Endodermal cell (in vitro differentiated cells): Measurements from ENCODE around the gene RSU1. TPM values are rescaled to one million over a fixed set of nuclear protein-coding genes. Genes with fewer than 3 reads are reported as not detected.

ENCODE experiments used
- DNase-seq: peaks from one replicate; pipeline ENCODE4 v3.0.0-alpha.2; 2017
- H3K27ac ChIP-seq: 2 replicates; pipeline ENCODE4 v1.5.1; 2013; ENCODE audit warnings: mild to moderate bottlenecking, low read depth, low read length, moderate library complexity
- H3K27me3 ChIP-seq: 2 replicates; pipeline ENCODE4 v1.6.1; 2013; ENCODE audit warnings: mild to moderate bottlenecking, low read length, moderate library complexity; ENCODE audit not compliant: insufficient read depth, control insufficient read depth, poor library complexity, severe bottlenecking
- H3K36me3 ChIP-seq: 2 replicates; pipeline ENCODE4 v1.7.0; 2013; ENCODE audit warnings: mild to moderate bottlenecking, low read length, moderate library complexity; ENCODE audit not compliant: control insufficient read depth, insufficient read depth
- H3K4me1 ChIP-seq: one replicate; pipeline ENCODE4 v1.7.0; 2013; ENCODE audit warnings: low read length; ENCODE audit not compliant: control insufficient read depth, insufficient read depth
- H3K4me3 ChIP-seq: 2 replicates; pipeline ENCODE4 v1.5.1; 2013; ENCODE audit warnings: mild to moderate bottlenecking, low read length, moderate library complexity
- H3K9ac ChIP-seq: 2 replicates; pipeline ENCODE4 v1.6.1; 2013; ENCODE audit warnings: mild to moderate bottlenecking, low read length, moderate library complexity; ENCODE audit not compliant: poor library complexity, severe bottlenecking; ENCODE audit errors: extremely low read depth
- H3K9me3 ChIP-seq: 2 replicates; pipeline ENCODE4 v1.6.1; 2013; ENCODE audit warnings: mild to moderate bottlenecking, low read length, moderate library complexity; ENCODE audit not compliant: control insufficient read depth
- H3K27ac Mint-ChIP-seq: 2 replicates; pipeline ENCODE4 v1.8.0; 2020; ENCODE audit warnings: mixed read lengths
- H3K27me3 Mint-ChIP-seq: 2 replicates; pipeline ENCODE4 v1.8.0; 2021; ENCODE audit warnings: mild to moderate bottlenecking, mixed read lengths; ENCODE audit not compliant: insufficient read depth
- H3K36me3 Mint-ChIP-seq: 2 replicates; pipeline ENCODE4 v1.8.0; 2020; ENCODE audit warnings: low read depth, mixed read lengths
- H3K4me1 Mint-ChIP-seq: 2 replicates; pipeline ENCODE4 v1.8.0; 2020; ENCODE audit warnings: mixed read lengths
- H3K4me3 Mint-ChIP-seq: 2 replicates; pipeline ENCODE4 v1.8.0; 2020; ENCODE audit warnings: mild to moderate bottlenecking, moderate library complexity, mixed read lengths
- H3K9me3 Mint-ChIP-seq: 2 replicates; pipeline ENCODE4 v1.8.0; 2020; ENCODE audit warnings: mild to moderate bottlenecking, mixed read lengths
- WGBS, 2 experiments: methylation state at CpG; one replicate each; pipeline versions ENCODE4 v1.1.5 to v1.1.7; 2013; ENCODE audit warnings: missing lambda C conversion rate in 2 of 2, mixed read lengths in 1 of 2; ENCODE audit not compliant: insufficient coverage in 1 of 2, insufficient read length in 1 of 2; 5-methylcytosine and 5-hydroxymethylcytosine counted together
- total RNA-seq, 2 donors: library from RNA; stranded (reverse); fragmentation: NEBNext Ultra II Directional in 1 of 2; extraction: Animal tissue kit (Norgen Biotek cat#: 25700) in 1 of 2; gene quantifications; 2 replicates in 1 of 2; 3 replicates in 1 of 2; pipeline ENCODE4 v1.2.1, GENCODE V29; 2021
- TF ChIP-seq, protein P1 (sequence below): fragments of 200-600 bp; sonication (generic); conservative IDR thresholded peaks from 2 replicates; pipeline ENCODE4 v1.5.0; 2021; ENCODE audit warnings: antibody characterized with exemption, mild to moderate bottlenecking

RSU1 gene
- total RNA-seq, 2 donors from 2014 or later: 39.5 to 46.4 TPM

DNA sequence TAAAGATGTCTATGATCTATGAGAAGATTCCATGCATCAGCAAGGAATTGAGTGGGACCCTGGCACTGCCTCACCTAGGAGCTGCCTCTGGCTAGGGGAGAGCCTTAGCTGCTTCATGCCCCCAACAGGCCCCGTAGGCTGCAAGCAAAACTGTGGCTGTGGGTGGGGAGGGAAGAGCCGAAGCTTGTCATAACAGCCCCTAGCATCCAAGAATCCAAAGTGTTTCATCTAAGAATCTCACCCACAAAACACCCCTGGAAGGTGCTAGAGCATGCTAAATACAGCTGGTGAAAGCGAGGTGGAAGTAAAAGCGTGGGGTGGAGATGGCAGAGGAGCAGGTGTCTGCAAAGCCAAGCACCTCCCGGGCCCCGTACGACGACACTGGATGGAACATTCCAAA lies 208.0 kb downstream of the RSU1 start:
- no peak overlapping the region for H3K4me3 ChIP-seq
- no peak for DNase-seq
- Mint-ChIP-seq H3K27me3 (no peaks in the 10 kb centered on the region), H3K4me3 (no peak overlapping the region), H3K36me3 (no peaks in the 10 kb centered on the region), H3K4me1 (no peaks in the 10 kb centered on the region), H3K27ac (no peak overlapping the region), H3K9me3 (no peaks in the 10 kb centered on the region)
- H3K4me1 ChIP-seq: no peaks in the 10 kb centered on the region
- H3K9ac ChIP-seq: no peak overlapping the region
- TF ChIP-seq, protein P1, sequence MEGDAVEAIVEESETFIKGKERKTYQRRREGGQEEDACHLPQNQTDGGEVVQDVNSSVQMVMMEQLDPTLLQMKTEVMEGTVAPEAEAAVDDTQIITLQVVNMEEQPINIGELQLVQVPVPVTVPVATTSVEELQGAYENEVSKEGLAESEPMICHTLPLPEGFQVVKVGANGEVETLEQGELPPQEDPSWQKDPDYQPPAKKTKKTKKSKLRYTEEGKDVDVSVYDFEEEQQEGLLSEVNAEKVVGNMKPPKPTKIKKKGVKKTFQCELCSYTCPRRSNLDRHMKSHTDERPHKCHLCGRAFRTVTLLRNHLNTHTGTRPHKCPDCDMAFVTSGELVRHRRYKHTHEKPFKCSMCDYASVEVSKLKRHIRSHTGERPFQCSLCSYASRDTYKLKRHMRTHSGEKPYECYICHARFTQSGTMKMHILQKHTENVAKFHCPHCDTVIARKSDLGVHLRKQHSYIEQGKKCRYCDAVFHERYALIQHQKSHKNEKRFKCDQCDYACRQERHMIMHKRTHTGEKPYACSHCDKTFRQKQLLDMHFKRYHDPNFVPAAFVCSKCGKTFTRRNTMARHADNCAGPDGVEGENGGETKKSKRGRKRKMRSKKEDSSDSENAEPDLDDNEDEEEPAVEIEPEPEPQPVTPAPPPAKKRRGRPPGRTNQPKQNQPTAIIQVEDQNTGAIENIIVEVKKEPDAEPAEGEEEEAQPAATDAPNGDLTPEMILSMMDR: no peak
- H3K9me3 ChIP-seq: no peaks in the 10 kb centered on the region
- WGBS, 2 experiments: 94 to 97% methylated on average over 6 to 7 of the region's 8 CpGs
- H3K36me3 ChIP-seq: no peaks in the 10 kb centered on the region
- no peak overlapping the region for H3K27ac ChIP-seq
- H3K27me3 ChIP-seq: no peaks in the 10 kb centered on the region

DNA sequence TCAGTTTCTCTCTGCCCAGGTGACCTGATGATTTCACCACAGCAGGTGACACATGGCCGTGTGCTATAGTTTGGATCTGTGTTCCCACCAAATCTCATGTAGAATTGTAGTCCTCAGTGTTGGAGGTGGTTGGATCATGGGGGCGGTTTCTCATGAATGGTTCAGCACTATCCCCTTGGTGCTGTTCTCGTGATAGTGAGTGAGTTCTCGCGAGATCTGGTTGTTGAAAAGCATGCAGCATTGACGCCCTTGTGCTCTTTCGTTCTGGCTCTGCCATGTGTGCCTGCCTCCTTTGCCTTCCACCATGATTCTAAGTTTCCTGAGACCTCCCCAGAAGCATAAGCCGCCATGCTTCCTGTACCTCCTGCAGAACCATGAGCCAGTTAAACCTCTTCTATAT lies 210.3 kb downstream of the RSU1 start:
- no peak overlapping the region for H3K4me3 Mint-ChIP-seq
- peaks cover 4% of the 10 kb centered on the region for H3K4me1 Mint-ChIP-seq
- no peaks in the 10 kb centered on the region for H3K36me3 Mint-ChIP-seq
- no peak overlapping the region for H3K27ac Mint-ChIP-seq
- no peak for DNase-seq
- Histone ChIP-seq H3K9ac (no peak overlapping the region), H3K36me3 (no peaks in the 10 kb centered on the region), H3K9me3 (no peaks in the 10 kb centered on the region), H3K27ac (no peak overlapping the region), H3K27me3 (no peaks in the 10 kb centered on the region), H3K4me3 (no peak overlapping the region), H3K4me1 (peaks cover 2% of the 10 kb centered on the region)
- no peaks in the 10 kb centered on the region for H3K9me3 Mint-ChIP-seq
- TF ChIP-seq, protein P1: no peak
- WGBS, 2 experiments: 97 to 100% methylated on average over 5 to 8 of the region's 8 CpGs
- H3K27me3 Mint-ChIP-seq: no peaks in the 10 kb centered on the region

DNA sequence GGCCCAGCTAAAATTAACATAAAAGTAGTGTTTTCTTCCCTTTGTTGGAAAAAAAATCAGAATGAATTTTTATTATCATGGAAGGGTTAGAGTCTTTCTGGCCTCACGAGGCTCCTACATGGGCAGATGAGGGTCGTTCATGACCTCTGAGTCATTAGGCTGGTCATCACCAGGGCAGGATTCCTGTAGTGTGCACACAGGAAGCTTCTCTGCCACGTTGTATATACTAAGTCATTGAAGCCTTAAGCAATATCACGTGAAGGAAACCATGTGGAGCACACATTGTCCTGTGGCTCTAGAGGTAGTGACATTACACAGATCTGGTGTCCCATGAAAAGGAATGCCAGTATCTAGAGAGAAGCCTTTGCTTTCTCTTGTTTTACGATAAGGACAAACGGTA lies 210.8 kb downstream of the RSU1 start:
- H3K9me3 ChIP-seq: no peaks in the 10 kb centered on the region
- H3K9ac ChIP-seq: no peak overlapping the region
- no peaks in the 10 kb centered on the region for H3K27me3 ChIP-seq
- H3K4me3 ChIP-seq: no peak overlapping the region
- TF ChIP-seq, protein P1: no peak
- DNase-seq: no peak
- H3K4me1 Mint-ChIP-seq: peaks cover 6% of the 10 kb centered on the region
- H3K36me3 Mint-ChIP-seq: no peaks in the 10 kb centered on the region
- H3K9me3 Mint-ChIP-seq: no peaks in the 10 kb centered on the region
- no peak overlapping the region for H3K27ac Mint-ChIP-seq
- H3K36me3 ChIP-seq: no peaks in the 10 kb centered on the region
- no peak overlapping the region for H3K4me3 Mint-ChIP-seq
- WGBS, 2 experiments: 93 to 94% methylated on average over 4 to 6 of the region's 6 CpGs
- H3K27me3 Mint-ChIP-seq: no peaks in the 10 kb centered on the region
- no peak overlapping the region for H3K27ac ChIP-seq
- peaks cover 6% of the 10 kb centered on the region for H3K4me1 ChIP-seq
